CD4-positive, alpha-beta T cell treated with Interleukin-17A for 1 hour (primary cell): ENCODE results near the gene ZAR1.

Source experiments
- DNase-seq: peaks from one replicate; pipeline ENCODE4 v3.0.0-alpha.2; 2020

The ZAR1 gene

GRCh38 chr4:48490680-48491513 is 845 bp downstream of the ZAR1 start:
- no peak for DNase-seq

GRCh38 chr4:48491514-48492176 is 1.6 kb downstream of the ZAR1 start:
- no peak for DNase-seq

- DNase-seq: no peak
Measured at GRCh38 chr4:48493452-48494100, 3.5 kb downstream of the ZAR1 start.

- no peak for DNase-seq
Measured at GRCh38 chr4:48495941-48496340, 5.9 kb downstream of the ZAR1 start.

- no peak for DNase-seq
Measured at GRCh38 chr4:48498895-48499294, 8.8 kb downstream of the ZAR1 start.

- DNase-seq: no peak
Measured at GRCh38 chr4:48499551-48500066, 9.6 kb downstream of the ZAR1 start.

GRCh38 chr4:48503233-48504025 is 13.4 kb downstream of the ZAR1 start:
- no peak for DNase-seq

GRCh38 chr4:48504026-48504330 is 13.9 kb downstream of the ZAR1 start:
- DNase-seq: no peak

GRCh38 chr4:48504352-48504751 is 14.3 kb downstream of the ZAR1 start:
- no peak for DNase-seq

GRCh38 chr4:48506716-48507115 is 16.7 kb downstream of the ZAR1 start:
- DNase-seq: no peak

GRCh38 chr4:48509543-48509942 is 19.5 kb downstream of the ZAR1 start:
- DNase-seq: no peak

GRCh38 chr4:48518143-48518542 is 28.1 kb downstream of the ZAR1 start:
- DNase-seq: no peak

GRCh38 chr4:48526406-48526805 is 36.4 kb downstream of the ZAR1 start:
- no peak for DNase-seq

- DNase-seq: no peak
Measured at GRCh38 chr4:48538358-48538757, 48.3 kb downstream of the ZAR1 start.

GRCh38 chr4:48539597-48539996 is 49.5 kb downstream of the ZAR1 start:
- no peak for DNase-seq

- no peak for DNase-seq
Measured at GRCh38 chr4:48542888-48543287, 52.8 kb downstream of the ZAR1 start.

- DNase-seq: no peak
Measured at GRCh38 chr4:48543796-48544195, 53.7 kb downstream of the ZAR1 start.
